Stomach (tissue), 4 donors: ENCODE data around the gene CPXM2.

Experiments
- POLR2A ChIP-seq, 4 donors: fragments of 450-650 bp; IDR thresholded peaks; one replicate each; pipeline ENCODE4 v1.6.1; 2016; ENCODE audit warnings: antibody characterized with exemption in 4 of 4, control low read depth in 2 of 4, mild to moderate bottlenecking in 1 of 4, moderate library complexity in 1 of 4
- TF ChIP-seq, protein P1 (sequence below), 7 experiments: fragments of 450-650 bp in 4 of 7; fragments of 200-600 bp in 3 of 7; sonication (generic) in 3 of 7; IDR thresholded peaks; one replicate each; pipeline ENCODE4 v1.5.1; 2016 to 2019; ENCODE audit warnings: antibody characterized with exemption in 7 of 7, control low read depth in 2 of 7, mild to moderate bottlenecking in 1 of 7

DNA sequence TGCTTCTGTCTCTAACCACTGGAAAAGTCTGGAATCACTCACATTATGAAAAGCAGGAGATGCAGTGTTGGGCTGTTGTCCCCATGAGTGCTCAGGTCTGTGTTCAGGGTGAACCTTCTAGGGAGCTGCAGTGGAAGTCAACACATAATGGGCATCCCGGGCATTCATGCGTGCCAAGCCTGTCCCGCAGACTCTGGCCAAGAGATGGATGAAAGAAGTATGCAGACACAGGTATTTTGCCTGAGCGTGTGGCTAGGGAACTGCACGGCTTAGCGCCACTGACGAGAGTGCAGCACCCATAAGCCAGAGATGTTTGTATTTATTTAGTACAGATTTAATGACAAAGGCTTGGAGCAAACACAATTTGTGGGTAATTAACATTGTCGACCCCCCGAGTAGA, 140.7 kb downstream of the CPXM2 start:
- TF ChIP-seq, protein P1, sequence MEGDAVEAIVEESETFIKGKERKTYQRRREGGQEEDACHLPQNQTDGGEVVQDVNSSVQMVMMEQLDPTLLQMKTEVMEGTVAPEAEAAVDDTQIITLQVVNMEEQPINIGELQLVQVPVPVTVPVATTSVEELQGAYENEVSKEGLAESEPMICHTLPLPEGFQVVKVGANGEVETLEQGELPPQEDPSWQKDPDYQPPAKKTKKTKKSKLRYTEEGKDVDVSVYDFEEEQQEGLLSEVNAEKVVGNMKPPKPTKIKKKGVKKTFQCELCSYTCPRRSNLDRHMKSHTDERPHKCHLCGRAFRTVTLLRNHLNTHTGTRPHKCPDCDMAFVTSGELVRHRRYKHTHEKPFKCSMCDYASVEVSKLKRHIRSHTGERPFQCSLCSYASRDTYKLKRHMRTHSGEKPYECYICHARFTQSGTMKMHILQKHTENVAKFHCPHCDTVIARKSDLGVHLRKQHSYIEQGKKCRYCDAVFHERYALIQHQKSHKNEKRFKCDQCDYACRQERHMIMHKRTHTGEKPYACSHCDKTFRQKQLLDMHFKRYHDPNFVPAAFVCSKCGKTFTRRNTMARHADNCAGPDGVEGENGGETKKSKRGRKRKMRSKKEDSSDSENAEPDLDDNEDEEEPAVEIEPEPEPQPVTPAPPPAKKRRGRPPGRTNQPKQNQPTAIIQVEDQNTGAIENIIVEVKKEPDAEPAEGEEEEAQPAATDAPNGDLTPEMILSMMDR (IDR thresholded peaks at IDR 0.05) = no peak
- no peak for TF ChIP-seq POLR2A (IDR thresholded peaks at IDR 0.05)
